ENCODE measurements around the gene TRAPPC6A.

The TRAPPC6A gene

GRCh38 chr19:45184115-45184514, 6.1 kb upstream of the TRAPPC6A start:
- no peak for DNase-seq

DNA sequence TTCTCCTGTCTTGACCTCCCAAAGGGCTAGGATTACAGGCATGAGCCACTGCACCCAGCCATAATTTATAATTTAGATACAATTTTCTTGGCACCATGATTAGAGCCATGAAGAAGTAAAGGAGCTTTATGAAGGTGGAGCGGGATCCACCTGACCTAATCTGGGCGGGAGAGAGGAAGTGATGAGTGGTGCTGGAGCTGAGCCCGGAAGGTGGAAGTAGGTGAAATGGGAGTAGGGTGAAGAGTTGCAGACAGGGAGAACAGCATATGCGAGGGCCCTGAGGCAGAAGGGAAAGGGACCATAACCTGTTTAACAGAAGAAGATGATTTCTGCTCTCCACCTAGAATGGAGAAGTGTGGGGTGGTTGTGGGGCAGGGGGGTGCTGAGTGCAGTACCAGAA, 4.7 kb upstream of the TRAPPC6A start:
- DNase-seq, result no peak

GRCh38 chr19:45180936-45181335, 2.9 kb upstream of the TRAPPC6A start:
- no peak for DNase-seq

GRCh38 chr19:45179892-45180370, 1.9 kb upstream of the TRAPPC6A start:
- DNase-seq, result no peak

DNA sequence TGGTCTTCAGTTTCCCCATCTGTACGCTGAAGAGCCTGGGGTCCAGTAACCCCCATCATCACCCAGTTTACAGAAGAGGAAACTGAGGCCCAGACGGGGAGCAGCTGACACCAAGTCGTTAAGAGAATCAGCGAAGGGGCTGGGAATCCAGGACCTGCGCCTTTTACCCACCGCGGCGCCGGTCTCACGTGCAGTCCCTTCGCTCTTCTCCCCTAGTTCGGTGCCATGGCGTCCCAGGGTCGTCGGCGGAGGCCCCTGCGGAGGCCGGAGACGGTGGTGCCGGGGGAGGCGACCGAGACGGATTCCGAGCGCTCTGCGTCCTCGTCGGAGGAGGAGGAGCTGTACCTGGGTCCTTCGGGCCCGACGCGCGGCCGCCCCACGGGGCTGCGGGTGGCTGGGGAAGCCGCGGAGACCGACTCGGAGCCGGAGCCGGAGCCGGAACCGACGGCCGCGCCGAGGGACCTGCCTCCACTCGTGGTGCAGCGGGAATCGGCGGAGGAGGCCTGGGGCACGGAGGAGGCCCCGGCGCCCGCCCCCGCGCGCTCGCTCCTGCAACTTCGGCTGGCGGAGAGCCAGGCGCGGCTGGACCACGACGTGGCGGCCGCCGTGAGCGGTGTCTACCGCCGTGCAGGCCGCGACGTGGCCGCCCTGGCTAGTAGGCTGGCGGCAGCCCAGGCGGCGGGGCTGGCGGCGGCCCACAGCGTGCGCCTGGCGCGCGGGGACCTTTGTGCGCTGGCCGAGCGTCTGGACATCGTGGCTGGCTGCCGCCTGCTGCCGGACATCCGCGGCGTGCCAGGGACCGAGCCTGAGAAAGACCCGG, 1.2 kb upstream of the TRAPPC6A start:
- DNase-seq, result peak; percentile 26

- peak; percentile 100 for DNase-seq
Observed at GRCh38 chr19:45178262-45179071, 430 bp upstream of the TRAPPC6A start, which contains the start of gene BLOC1S3. Gene BLOC1S3, plus strand, starts transcription at chr19:45178784. Its CDS starts 513 bp downstream, at chr19:45179297.

- DNase-seq, result no peak
Observed at GRCh38 chr19:45175515-45176345, 2.3 kb downstream of the TRAPPC6A start.

DNA sequence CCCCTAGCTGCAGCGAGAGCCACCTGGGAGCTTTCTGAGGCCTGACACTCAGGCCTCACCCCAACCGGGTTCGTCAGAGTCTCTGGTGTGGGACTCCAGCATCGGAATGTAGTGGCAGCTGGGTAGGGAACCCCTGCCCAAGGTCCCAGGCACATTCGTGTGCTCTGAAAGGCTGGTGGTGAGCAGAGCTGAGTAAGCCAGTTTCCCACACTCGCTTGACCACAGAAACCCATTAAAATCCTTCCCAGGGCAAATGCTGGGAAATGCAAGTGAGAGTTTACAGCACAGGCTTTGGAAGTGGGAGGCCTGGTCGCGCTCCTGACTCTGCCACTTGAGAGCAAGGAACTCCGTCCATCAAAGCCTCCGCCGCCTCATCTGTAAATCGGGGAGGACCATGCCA, 4.2 kb downstream of the TRAPPC6A start:
- DNase-seq, result no peak

- DNase-seq, result no peak
Observed at GRCh38 chr19:45172611-45173208, 5.3 kb downstream of the TRAPPC6A start.

GRCh38 chr19:45172173-45172572, 5.9 kb downstream of the TRAPPC6A start:
- DNase-seq, result peak; percentile 50

- DNase-seq, result peak; percentile 77
Observed at GRCh38 chr19:45171211-45171623, 6.8 kb downstream of the TRAPPC6A start.

GRCh38 chr19:45170146-45171106, 7.6 kb downstream of the TRAPPC6A start:
- no peak for DNase-seq

DNA sequence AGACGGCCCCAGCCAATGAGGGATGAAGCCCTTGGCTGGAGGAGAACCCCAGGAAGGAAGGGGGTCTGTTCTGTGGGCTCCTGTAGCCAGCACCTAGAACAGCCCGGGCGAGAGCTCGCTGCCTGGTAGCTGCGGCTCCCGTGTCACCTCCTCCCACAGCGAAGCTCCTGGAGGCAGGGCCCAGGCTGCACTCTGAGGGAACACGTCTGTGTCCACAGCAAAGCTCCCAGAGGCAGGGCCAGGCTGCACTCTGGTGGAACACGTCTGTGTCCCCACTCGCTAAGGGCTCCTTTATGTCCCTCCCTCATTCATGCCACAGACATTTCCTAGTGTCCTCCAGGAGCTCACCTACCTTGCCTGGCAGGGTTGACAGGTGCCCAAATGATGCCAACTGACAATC, 8.4 kb downstream of the TRAPPC6A start:
- DNase-seq, result no peak

GRCh38 chr19:45168767-45169351, 9.2 kb downstream of the TRAPPC6A start:
- peak; percentile 10 for DNase-seq

GRCh38 chr19:45166723-45167252, 11.2 kb downstream of the TRAPPC6A start:
- DNase-seq, result no peak

DNA sequence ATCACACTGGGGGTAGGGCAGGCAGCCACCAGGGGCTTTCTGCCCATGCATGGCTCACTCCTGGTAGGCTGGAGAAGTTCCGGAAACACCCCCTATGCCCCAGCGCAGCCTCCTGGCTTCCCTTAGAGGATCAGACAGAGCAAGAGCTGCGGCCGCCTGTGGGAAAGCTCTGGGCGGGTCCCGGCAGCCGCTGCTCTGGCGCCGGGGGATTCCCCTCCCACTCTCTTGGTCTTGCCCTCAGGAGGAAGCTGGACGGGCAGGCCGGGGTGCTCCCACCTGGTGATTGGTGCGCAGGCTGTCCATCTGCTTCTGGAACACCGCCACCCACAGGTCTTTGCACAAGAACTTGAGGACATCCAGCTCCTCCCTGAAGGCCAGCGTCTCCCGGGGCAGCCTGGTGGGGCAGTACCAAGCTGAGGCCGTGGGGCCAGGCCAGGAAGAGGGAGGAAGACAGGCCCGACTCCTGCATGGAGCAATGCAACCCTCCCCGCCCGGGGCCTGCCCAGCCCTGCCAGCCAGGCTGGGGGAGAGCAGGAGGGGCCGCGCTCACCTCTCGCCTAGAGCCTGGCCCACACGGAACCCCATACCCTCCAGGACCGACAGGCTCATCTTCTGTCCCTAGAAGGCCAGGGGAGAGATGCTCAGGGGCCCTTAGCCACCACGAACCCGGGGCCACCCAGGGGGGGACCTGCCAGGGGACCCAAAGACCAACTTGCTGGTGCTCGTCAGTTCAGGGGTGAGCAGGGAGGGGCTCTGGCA, 13.3 kb downstream of the TRAPPC6A start:
- peak; percentile 73 for DNase-seq

GRCh38 chr19:45163751-45164460, 14.1 kb downstream of the TRAPPC6A start:
- DNase-seq, result no peak

DNA sequence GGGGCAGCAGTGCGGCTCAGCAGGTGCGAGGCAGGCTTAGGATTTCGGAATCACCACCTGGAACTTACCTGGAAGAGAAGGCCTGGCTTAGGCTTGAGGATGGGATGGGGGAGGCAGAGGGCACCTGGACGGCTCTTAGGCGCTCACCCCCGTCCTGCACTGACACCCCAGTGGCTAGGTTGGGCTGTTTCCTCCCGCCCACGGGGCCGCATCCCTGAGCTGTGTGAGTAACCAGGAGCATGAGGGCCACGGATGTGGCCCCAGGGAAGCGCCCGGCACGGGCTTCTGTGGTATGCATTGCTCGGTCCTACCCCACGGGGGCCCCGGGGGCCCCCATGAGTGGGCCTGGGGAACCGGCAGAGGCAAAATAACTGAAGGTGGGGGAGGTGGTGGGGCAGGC, 14.9 kb downstream of the TRAPPC6A start:
- DNase-seq, result no peak

DNA sequence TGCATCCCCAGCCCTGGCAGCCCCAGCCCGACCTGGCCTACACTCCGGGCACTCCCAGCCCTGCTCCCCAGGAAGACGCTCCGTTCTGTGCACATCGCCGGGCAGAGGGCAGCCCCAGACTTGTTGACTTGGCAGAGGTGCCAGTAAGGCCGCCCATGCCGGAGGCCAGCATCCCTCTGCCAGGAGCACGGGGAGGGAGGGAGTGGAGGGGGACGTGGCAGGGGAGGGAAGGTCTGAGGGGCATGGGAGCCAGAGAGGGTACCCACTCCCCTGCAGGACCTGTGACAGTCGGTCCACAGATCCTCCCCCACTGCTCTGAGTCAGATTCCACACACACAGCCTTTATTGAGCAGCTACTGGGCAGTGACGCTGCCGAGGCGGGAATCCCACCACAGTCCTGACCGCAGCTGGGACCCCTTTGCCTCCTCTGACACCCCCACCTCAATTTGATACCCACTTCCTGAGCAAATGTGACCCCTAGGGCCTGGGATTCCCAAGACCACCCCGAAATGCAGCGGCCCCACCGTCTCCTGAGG, 15.4 kb downstream of the TRAPPC6A start:
- DNase-seq, result no peak

All from CD4-positive, alpha-beta T cell treated with Interleukin-17A for 1 hour (primary cell).